Osteocyte (in vitro differentiated cells): ENCODE data around the gene CPEB3. TPM values are rescaled to one million over a fixed set of nuclear protein-coding genes. Genes with fewer than 3 reads are reported as not detected.
A peak's percentile ranks its signal among the peaks of the same experiment; 100 is the strongest.

Experiments
- DNase-seq: peaks from one replicate; pipeline ENCODE4 v3.0.0; 2021; ENCODE audit warnings: mixed read lengths; ENCODE audit not compliant: unreplicated experiment; ENCODE audit errors: extremely low spot score
- H3K27ac Mint-ChIP-seq: one replicate; pipeline ENCODE4 v1.8.0; 2021; ENCODE audit warnings: mild to moderate bottlenecking, mixed read lengths; ENCODE audit not compliant: unreplicated experiment
- H3K27me3 Mint-ChIP-seq: one replicate; pipeline ENCODE4 v1.8.0; 2021; ENCODE audit warnings: mixed read lengths; ENCODE audit not compliant: unreplicated experiment
- H3K36me3 Mint-ChIP-seq: one replicate; pipeline ENCODE4 v1.8.0; 2021; ENCODE audit warnings: mixed read lengths; ENCODE audit not compliant: unreplicated experiment
- H3K4me1 Mint-ChIP-seq: one replicate; pipeline ENCODE4 v1.8.0; 2021; ENCODE audit warnings: mixed read lengths; ENCODE audit not compliant: unreplicated experiment
- H3K4me3 Mint-ChIP-seq: one replicate; pipeline ENCODE4 v1.8.0; 2021; ENCODE audit warnings: mild to moderate bottlenecking, moderate library complexity, mixed read lengths; ENCODE audit not compliant: unreplicated experiment
- H3K9me3 Mint-ChIP-seq: one replicate; pipeline ENCODE4 v1.8.0; 2021; ENCODE audit warnings: mixed read lengths; ENCODE audit not compliant: unreplicated experiment
- total RNA-seq: library from RNA; stranded (reverse); gene quantifications from 2 replicates; pipeline ENCODE4 v1.2.1, GENCODE V29; 2021
- TF ChIP-seq, protein P1 (sequence below): fragments of 200-600 bp; sonication (generic); IDR thresholded peaks from 2 replicates; pipeline ENCODE4 v1.5.0; 2021; ENCODE audit warnings: antibody characterized with exemption, mild to moderate bottlenecking, moderate library complexity

The CPEB3 gene
- total RNA-seq, 1 donor from 2014 or later, result 2.0 TPM

DNA sequence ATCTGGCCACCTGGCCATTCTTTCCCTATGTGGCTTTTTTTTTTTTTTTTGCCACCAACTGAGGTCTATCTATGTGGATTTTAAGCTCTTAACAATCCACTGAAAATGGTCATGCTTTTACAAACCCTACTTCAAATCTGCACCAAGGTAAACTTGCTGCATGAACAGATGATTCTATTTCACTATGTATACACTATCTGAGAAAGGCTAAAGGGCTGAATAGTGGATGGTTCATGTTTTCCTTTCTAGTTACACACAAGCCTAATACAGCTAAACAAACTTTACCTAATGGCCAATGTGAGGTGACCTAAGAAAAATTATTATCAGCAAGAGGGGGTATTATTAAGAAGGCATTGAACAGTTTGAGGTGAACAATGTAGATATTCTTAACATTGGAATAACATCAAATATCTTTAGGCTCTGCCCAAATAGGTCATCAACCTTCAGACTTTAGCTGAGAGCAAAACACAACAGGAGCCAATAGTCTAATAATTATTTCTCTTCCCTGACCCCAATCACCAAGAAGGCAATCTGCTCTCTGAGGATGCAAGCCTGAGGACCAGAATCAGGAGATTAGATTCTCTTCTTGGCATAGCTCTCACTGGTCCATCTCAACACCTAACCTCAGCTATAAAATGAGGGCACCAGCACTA, 160.1 kb downstream of the CPEB3 start:
- H3K27ac Mint-ChIP-seq, result no peak overlapping the region
- TF ChIP-seq, protein P1, sequence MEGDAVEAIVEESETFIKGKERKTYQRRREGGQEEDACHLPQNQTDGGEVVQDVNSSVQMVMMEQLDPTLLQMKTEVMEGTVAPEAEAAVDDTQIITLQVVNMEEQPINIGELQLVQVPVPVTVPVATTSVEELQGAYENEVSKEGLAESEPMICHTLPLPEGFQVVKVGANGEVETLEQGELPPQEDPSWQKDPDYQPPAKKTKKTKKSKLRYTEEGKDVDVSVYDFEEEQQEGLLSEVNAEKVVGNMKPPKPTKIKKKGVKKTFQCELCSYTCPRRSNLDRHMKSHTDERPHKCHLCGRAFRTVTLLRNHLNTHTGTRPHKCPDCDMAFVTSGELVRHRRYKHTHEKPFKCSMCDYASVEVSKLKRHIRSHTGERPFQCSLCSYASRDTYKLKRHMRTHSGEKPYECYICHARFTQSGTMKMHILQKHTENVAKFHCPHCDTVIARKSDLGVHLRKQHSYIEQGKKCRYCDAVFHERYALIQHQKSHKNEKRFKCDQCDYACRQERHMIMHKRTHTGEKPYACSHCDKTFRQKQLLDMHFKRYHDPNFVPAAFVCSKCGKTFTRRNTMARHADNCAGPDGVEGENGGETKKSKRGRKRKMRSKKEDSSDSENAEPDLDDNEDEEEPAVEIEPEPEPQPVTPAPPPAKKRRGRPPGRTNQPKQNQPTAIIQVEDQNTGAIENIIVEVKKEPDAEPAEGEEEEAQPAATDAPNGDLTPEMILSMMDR, result no peak
- H3K4me3 Mint-ChIP-seq, result no peak overlapping the region
- no peak for DNase-seq
- peaks cover 7% of the 10 kb centered on the region for H3K4me1 Mint-ChIP-seq
- H3K36me3 Mint-ChIP-seq, result peaks cover 1% of the 10 kb centered on the region
- no peaks in the 10 kb centered on the region for H3K9me3 Mint-ChIP-seq
- no peaks in the 10 kb centered on the region for H3K27me3 Mint-ChIP-seq

DNA sequence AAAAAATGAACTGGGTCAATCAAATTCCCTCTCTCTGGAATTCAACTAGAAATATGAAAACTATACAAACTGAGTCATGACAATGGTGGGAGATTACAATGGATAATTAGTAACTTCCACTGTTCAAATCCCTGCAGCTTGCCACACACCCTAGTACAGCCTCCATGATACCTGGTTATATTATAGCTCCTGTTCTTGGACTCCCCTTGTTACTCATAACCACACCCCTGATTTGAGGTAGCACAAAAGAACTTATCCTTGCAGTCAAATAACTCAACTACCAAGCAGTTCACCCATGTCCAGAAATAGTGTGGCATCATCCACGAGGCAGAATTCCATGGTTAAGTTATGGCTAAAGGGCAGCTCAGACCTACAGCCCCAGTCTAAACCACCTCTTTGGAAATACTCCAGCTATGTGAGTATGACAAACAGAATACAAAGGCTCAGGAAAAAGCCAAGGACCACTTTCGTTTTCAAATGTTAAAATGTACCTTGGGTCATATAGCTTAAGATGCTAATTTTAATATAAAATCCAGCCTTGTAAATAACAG, 164.7 kb downstream of the CPEB3 start:
- TF ChIP-seq, protein P1, result no peak
- Mint-ChIP-seq H3K4me3 (peak overlapping the region; percentile 15), H3K4me1 (peaks cover 43% of the 10 kb centered on the region), H3K9me3 (no peaks in the 10 kb centered on the region), H3K27me3 (no peaks in the 10 kb centered on the region), H3K27ac (peak overlapping the region; percentile 38), H3K36me3 (no peaks in the 10 kb centered on the region)
- DNase-seq, result no peak

DNA sequence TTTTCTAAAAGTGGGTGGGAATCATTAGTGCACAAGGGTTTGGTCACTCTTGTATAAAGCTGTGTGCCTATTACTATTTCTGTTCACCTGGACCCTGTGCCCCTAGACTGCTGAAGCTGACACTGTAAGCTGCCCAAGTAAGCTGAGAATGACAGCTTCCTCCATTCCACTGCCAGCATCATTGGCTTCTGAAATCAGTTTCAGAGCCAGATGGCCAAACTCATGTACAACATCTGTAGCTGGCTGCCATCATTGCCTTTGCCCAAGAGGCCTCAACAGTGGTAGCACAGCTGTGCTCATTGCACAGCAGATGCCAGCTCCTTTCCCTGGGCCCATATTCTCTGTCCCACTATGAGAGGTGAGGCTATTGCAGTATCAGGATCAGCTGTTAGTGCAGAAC, 165.7 kb downstream of the CPEB3 start:
- Mint-ChIP-seq H3K27ac (peak overlapping the region; percentile 72), H3K4me3 (peak overlapping the region; percentile 11), H3K4me1 (peaks cover 43% of the 10 kb centered on the region), H3K9me3 (no peaks in the 10 kb centered on the region), H3K27me3 (no peaks in the 10 kb centered on the region), H3K36me3 (no peaks in the 10 kb centered on the region)
- DNase-seq, result no peak
- TF ChIP-seq, protein P1, result no peak

DNA sequence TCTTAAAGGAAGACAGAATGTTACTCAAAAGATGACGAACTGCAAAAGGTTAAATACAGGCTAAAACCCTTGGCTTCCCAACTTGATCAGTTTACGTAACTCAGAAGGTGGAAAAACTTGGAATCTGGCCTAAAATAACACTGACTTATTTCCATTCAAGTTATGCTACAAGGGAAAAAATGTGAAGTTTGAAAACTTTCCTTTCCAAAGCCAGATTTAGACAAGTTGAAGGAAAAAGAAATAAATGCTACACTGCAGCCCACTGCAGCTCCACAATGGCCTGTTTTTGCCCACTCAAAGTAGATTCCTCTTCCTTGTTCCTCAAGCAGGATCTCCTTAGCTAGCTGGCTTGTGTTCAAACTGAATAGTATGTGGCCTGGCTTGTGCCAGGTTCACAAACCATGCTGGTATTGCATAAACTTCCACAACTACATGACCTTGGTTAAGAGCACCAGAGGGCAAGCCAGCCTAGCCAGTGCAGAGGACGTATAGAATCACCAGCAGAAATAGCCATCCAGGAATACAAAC, 166.2 kb downstream of the CPEB3 start:
- Mint-ChIP-seq H3K27ac (peak overlapping the region; percentile 72), H3K9me3 (no peaks in the 10 kb centered on the region), H3K27me3 (no peaks in the 10 kb centered on the region), H3K4me1 (peaks cover 43% of the 10 kb centered on the region), H3K36me3 (no peaks in the 10 kb centered on the region), H3K4me3 (peak overlapping the region; percentile 11)
- no peak for DNase-seq
- TF ChIP-seq, protein P1, result no peak

DNA sequence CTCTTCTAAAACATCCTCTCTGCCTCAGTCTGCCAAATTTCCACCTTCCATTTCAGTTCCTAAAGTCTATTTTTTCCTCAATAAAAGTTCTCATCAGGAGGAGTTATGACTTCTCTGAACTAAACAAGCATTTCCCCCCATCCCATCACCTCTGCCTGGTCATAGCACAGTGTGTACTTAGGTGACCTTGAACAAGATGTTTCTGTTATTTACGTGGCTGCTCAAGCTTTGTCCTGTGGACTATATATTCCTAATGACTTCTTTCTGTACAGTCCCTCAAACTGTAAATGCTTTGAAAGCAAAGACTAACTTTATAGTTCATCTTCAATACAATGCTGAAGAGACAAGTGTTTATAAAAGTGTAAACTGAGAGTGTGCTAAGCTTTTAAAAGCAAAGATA, 166.9 kb downstream of the CPEB3 start:
- Mint-ChIP-seq H3K4me3 (peak overlapping the region; percentile 5), H3K36me3 (no peaks in the 10 kb centered on the region), H3K4me1 (peaks cover 43% of the 10 kb centered on the region), H3K9me3 (no peaks in the 10 kb centered on the region), H3K27me3 (no peaks in the 10 kb centered on the region), H3K27ac (peak overlapping the region; percentile 72)
- TF ChIP-seq, protein P1, result no peak
- DNase-seq, result no peak
